ENCODE data around the gene CFAP100.

Gene CFAP100

GRCh38 chr3:126485956-126486355 lies 91.2 kb downstream of the CFAP100 start:
- DNase-seq (ENCODE audit: insufficient read length, low spot score) (no peak), FAIRE-seq (no peak)
- TF ChIP-seq, protein P1, sequence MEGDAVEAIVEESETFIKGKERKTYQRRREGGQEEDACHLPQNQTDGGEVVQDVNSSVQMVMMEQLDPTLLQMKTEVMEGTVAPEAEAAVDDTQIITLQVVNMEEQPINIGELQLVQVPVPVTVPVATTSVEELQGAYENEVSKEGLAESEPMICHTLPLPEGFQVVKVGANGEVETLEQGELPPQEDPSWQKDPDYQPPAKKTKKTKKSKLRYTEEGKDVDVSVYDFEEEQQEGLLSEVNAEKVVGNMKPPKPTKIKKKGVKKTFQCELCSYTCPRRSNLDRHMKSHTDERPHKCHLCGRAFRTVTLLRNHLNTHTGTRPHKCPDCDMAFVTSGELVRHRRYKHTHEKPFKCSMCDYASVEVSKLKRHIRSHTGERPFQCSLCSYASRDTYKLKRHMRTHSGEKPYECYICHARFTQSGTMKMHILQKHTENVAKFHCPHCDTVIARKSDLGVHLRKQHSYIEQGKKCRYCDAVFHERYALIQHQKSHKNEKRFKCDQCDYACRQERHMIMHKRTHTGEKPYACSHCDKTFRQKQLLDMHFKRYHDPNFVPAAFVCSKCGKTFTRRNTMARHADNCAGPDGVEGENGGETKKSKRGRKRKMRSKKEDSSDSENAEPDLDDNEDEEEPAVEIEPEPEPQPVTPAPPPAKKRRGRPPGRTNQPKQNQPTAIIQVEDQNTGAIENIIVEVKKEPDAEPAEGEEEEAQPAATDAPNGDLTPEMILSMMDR (IDR thresholded peaks at IDR 0.05; ENCODE audit: insufficient read depth, missing control alignments): no peak

All from D721Med (cell line).